GM18951 (cell line): ENCODE measurements around the gene HNF4A.

Source experiments
- POLR2A ChIP-seq: IDR thresholded peaks from 4 replicates; pipeline ENCODE4 v1.6.1; 2011; ENCODE audit warnings: mild to moderate bottlenecking; ENCODE audit not compliant: insufficient read length, insufficient read depth; ENCODE audit errors: extremely low read depth
- in situ Hi-C: fragments of 300-500 bp; cut with MboI; formaldehyde crosslinking; loops from one replicate; pipeline ENCODE4 v1.12.0; 2022; ENCODE audit warnings: low sequenced_read_pairs, mixed read lengths, inconsistent platforms; ENCODE audit not compliant: unreplicated experiment

HNF4A gene

DNA sequence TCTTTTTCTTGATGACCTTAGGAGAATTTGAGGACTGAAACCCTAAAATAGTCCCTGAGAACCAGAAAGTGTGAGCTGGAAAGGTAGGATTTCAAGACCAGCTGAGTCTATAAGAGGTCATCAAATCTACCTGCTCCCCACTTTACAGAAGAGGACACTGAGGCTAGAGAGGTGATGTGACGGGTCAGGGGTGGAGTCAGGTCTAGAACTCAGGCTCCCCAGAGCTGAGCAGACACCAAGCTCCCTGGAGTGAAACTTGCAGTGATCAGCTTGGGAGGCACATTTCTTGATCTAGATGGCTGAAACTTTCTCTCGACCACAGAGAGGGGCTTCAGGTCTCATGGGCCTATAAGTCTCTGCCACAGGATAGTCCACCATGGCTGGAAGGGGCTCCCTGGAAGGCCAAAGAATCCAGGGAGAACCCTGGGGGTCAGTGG is 55.1 kb downstream of the HNF4A start:
- in situ Hi-C loops: no loop called here
- TF ChIP-seq POLR2A: no peak

- in situ Hi-C loops: no loop called here
- TF ChIP-seq POLR2A: no peak
These were observed 55.7 kb downstream of the HNF4A start for GRCh38 chr20:44411020-44411756.

DNA sequence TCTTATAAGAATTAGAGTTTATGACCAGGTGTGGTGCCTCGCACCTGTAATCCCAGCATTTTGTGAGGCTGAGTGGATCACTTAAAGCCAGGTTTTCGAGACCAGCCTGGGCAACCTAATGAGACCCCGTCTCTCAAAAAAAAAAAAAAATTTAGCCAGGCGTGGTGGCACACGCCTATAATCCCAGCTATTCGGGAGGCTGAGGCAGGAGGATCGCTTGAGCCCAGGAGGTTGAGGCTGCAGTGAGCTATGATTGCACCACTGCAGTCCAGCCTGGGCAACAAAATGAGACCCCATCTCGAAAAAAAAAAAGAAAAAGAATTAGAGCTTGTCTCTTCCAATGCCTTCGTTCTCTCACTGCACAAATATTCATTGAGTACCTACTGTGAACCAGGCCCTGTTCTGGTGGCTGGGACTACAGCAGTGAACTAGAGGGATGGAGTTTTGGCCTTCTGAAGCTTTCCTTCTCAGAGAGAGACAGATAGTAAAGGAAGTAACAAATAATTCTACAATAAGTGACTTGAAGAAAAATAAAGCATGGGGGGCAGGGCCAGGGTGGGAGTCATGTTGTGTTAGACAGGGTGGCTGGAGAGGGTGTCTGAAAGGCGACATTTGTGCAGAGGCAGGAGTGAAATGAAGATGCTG is 56.4 kb downstream of the HNF4A start:
- no peak for TF ChIP-seq POLR2A
- in situ Hi-C loops: no loop called here

DNA sequence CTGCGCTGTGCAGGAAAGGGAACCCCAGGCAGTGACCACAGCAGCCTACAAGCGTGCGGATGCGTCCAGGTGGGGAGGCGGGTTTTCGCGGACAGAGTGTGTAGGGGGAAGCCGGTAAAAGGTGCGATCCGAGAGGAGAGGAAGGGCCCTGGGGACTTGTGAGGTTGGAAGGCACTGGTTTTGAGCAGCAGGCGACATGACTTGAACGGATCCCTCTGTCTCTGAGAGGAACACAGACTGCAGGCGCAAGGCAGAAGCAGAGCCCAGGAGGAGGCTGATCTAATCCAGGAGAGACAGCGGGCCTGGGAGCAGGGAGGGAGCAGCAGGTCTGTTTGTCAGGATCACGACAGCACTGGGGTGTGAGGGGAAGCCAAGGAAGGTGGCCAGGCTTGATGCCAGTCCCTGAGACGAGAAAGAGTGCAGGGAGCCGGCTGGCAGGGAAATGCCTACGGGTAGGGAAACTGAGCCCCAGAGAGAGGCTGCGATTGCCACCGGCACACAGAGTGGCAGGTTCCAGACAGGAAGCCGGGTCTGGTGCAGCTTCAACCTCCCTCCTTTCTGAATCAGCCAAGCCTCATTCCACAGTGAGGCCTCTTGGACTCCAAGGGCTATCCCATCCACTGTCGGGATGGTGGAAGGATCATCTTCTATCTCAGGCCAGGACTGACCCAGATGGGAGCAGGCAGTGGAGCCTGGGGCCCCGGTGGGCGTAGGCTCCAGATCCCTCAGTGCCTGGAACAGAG is 57.1 kb downstream of the HNF4A start:
- TF ChIP-seq POLR2A: no peak
- in situ Hi-C loops: no loop called here

DNA sequence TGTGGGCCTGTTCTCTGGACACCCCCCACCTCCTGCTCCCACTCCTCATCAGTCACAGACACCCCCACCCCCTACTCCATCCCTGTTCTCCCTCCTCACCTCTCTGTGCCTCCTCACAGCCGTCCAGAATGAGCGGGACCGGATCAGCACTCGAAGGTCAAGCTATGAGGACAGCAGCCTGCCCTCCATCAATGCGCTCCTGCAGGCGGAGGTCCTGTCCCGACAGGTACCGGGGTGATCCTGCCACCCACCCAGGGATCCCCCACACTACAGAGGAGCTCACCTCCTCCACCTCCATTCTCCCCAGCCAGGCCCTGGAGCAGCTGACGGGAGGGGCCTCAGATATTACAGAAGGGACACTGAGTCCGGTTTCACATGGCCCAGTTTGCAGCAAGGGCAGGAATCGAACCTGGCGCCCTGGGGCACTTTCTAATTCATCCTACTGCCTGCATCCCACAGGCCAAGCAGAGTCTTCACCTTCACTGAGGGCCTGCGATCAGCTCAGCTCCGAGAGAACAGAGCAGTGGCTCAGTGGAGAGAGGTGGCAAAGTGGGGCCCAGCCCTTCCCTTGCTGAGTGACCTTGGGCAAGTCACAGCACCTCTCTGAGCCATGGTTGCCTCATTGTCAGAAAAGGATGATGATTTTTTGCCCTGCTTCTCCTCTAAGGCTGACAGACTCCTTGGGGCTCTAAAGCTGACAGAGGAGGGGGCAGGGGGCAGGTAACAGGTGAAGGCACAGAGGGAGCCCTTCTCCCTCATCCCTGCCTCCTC is 58.3 kb downstream of the HNF4A start:
- in situ Hi-C loops: no loop called here
- TF ChIP-seq POLR2A: no peak

GRCh38 chr20:44414346-44414714 is 58.8 kb downstream of the HNF4A start:
- in situ Hi-C loops: no loop called here

DNA sequence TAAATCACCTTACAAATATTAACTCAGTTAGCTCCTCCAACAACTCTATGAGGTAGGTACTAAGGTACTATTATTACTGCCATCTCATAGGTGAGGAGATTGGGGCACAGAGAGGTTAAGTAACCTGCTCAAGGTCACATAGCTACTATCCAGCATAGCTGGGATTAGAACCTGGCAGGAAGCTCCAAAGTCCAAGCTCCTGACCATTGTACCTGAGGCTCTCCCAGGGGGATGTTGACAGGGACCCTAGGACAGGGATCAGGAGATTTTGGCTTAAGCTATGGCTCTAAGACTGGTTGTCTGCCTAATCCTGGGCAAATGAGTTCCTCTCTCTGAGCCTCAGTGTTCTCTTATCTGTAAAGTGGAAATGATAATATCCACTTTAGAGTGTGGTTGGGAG is 59.3 kb downstream of the HNF4A start:
- in situ Hi-C loops: no loop called here
- TF ChIP-seq POLR2A: no peak

More at GRCh38 chr20:44414346-44414714, 58.8 kb downstream of the HNF4A start:
- no peak for TF ChIP-seq POLR2A

GRCh38 chr20:44415833-44416715 is 60.6 kb downstream of the HNF4A start:
- in situ Hi-C loops: no loop called here
- no peak for TF ChIP-seq POLR2A

GRCh38 chr20:44418069-44418905 is 62.8 kb downstream of the HNF4A start:
- in situ Hi-C loops: no loop called here
- no peak for TF ChIP-seq POLR2A

DNA sequence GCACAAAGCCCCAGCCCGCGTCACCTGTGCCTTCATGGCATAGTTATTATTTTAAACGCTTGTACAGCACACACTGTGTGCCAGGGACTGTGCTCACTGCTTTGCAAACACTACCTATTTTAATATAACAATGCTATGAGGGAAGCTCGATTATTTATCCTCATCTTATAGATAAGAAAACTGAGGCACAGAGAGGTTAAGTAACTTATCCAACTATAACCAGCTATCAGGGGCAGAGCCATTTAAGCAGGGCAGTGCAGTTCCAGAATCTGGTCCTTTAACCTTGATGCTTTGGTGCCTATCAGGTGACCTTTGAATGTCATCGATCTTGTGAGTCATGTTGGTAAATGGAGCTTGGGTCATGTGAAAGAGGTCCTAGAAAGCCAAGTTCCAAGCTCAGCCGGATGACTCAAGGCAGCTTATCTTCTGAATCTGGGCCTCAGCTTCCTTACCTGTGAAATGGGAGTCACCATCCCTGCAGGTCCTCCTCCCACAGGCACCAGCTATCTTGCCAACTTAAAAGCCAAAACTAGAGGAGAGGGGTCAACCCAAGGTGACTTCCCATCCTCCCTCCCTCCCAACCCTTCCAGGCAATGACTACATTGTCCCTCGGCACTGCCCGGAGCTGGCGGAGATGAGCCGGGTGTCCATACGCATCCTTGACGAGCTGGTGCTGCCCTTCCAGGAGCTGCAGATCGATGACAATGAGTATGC is 63.8 kb downstream of the HNF4A start:
- TF ChIP-seq POLR2A: no peak
- in situ Hi-C loops: no loop called here

GRCh38 chr20:44420497-44420896 is 65.0 kb downstream of the HNF4A start:
- in situ Hi-C loops: no loop called here
- TF ChIP-seq POLR2A: no peak
